Endothelial cell of umbilical vein (primary cell): Measurements from ENCODE around the gene RIBC1.

Experiments
- CTCF ChIP-seq, 2 donors: IDR thresholded peaks; 1 replicate in 1 of 2; 2 replicates in 1 of 2; pipeline ENCODE4 v1.5.1; 2011; ENCODE audit warnings: low read length in 2 of 2, mild to moderate bottlenecking in 2 of 2, moderate library complexity in 2 of 2, control low read depth in 1 of 2, inconsistent platforms in 1 of 2, low read depth in 1 of 2; ENCODE audit not compliant: insufficient read depth in 1 of 2; ENCODE audit errors: extremely low read depth in 1 of 2
- EZH2 ChIP-seq: IDR thresholded peaks from 2 replicates; pipeline ENCODE4 v1.6.1; 2012; ENCODE audit warnings: borderline replicate concordance, low read depth, mild to moderate bottlenecking, moderate library complexity, low read length, inconsistent platforms; ENCODE audit not compliant: severe bottlenecking
- FOS ChIP-seq: IDR thresholded peaks from 2 replicates; pipeline ENCODE4 v1.6.1; 2011; ENCODE audit warnings: mild to moderate bottlenecking, low read length, moderate library complexity, borderline replicate concordance; ENCODE audit not compliant: insufficient read depth
- GATA2 ChIP-seq: IDR thresholded peaks from 2 replicates; pipeline ENCODE4 v1.7.0; 2011; ENCODE audit warnings: low read depth, mild to moderate bottlenecking, moderate library complexity, mixed read lengths, low read length; ENCODE audit not compliant: insufficient read length, insufficient read depth
- JUN ChIP-seq: IDR thresholded peaks from 2 replicates; pipeline ENCODE4 v1.6.1; 2011; ENCODE audit warnings: borderline replicate concordance, low read depth; ENCODE audit not compliant: insufficient read length, insufficient read depth
- MAX ChIP-seq: IDR thresholded peaks from 2 replicates; pipeline ENCODE4 v1.6.1; 2011; ENCODE audit not compliant: insufficient read depth, insufficient read length
- MYC ChIP-seq: IDR thresholded peaks from one replicate; pipeline ENCODE4 v1.6.1; 2011; ENCODE audit warnings: mild to moderate bottlenecking, low read depth, low read length
- POLR2A ChIP-seq: IDR thresholded peaks from 2 replicates; pipeline ENCODE4 v1.6.1; 2012; ENCODE audit warnings: low read depth, mild to moderate bottlenecking, control low read depth, low read length
- POLR2AphosphoS5 ChIP-seq: IDR thresholded peaks from 2 replicates; pipeline ENCODE4 v1.6.1; 2012; ENCODE audit warnings: low read depth, mild to moderate bottlenecking, control low read depth, low read length, moderate library complexity; ENCODE audit not compliant: insufficient read depth

- TF ChIP-seq CTCF (IDR thresholded peaks at IDR 0.05; ENCODE audit: extremely low read depth in 1 of 2, insufficient read depth in 1 of 2, low read depth in 1 of 2, low read length in 2 of 2): no peak
- no peak for TF ChIP-seq EZH2
- TF ChIP-seq POLR2A: no peak
- no peak for TF ChIP-seq POLR2AphosphoS5
- TF ChIP-seq MYC: no peak
- TF ChIP-seq MAX: no peak
- TF ChIP-seq JUN: no peak
- no peak for TF ChIP-seq FOS
- TF ChIP-seq GATA2: no peak
Observed at GRCh38 chrX:53438832-53439230, 16.2 kb downstream of the RIBC1 start.
